SH-SY5Y (cell line): ENCODE measurements around the gene CCSER2.

Experiments used
- GATA2 ChIP-seq: IDR thresholded peaks from 2 replicates; pipeline ENCODE4 v1.6.1; 2011; ENCODE audit warnings: mild to moderate bottlenecking, low read depth, low read length
- GATA3 ChIP-seq: IDR thresholded peaks from 2 replicates; pipeline ENCODE4 v1.6.1; 2011; ENCODE audit warnings: low read depth, mild to moderate bottlenecking, low read length, moderate library complexity

DNA sequence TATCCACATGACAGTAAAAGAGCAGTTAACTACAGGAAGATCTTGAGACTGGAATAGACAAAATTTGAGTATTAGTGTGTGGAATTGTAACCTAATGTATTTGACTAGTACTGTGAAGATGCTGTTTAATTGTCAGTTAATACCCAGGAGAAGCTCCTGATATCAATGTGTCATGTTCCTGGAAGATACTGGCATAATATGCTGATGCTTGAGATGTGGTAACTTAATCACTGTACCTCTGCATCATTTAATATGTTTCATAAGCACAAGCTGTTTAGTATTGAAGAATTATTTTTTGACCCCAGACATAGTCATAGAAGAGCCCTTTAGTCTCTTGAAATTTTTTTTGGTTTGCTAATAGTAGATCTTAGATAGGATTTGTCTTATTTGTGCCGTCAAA, 15.4 kb downstream of the CCSER2 start:
- TF ChIP-seq GATA2 (no peak), GATA3 (no peak)
